Calu3 (cell line): ENCODE results near the gene SF3A1. TPM values are rescaled to one million over a fixed set of nuclear protein-coding genes. Genes with fewer than 3 reads are reported as not detected.
A peak's percentile ranks its signal among the peaks of the same experiment; 100 is the strongest.

ENCODE experiments used
- BruUV-seq: library from RNA; stranded (reverse); fragments of 400-500 nt; replicated peaks from 2 replicates; lab custom pipeline; 2021; lab: Mats Ljungman, UMichigan
- CTCF ChIA-PET: fragments of 300-600 bp; sonication (Branson Sonifier 250); formaldehyde crosslinking; loops from one replicate; lab custom pipeline; 2022; ENCODE audit warnings: antibody characterized with exemption; lab: Charles Lee
- DNase-seq: peaks from one replicate; pipeline ENCODE4 v3.0.0; 2022
- H3K27ac Mint-ChIP-seq: one replicate; pipeline ENCODE4 v1.8.0; 2022; ENCODE audit warnings: mixed read lengths; ENCODE audit not compliant: unreplicated experiment
- H3K27me3 Mint-ChIP-seq: one replicate; pipeline ENCODE4 v1.8.0; 2022; ENCODE audit warnings: mixed read lengths; ENCODE audit not compliant: unreplicated experiment
- H3K36me3 Mint-ChIP-seq: one replicate; pipeline ENCODE4 v1.8.0; 2022; ENCODE audit warnings: mild to moderate bottlenecking, moderate library complexity, mixed read lengths; ENCODE audit not compliant: insufficient read depth, unreplicated experiment
- H3K4me1 Mint-ChIP-seq: one replicate; pipeline ENCODE4 v1.8.0; 2022; ENCODE audit warnings: mild to moderate bottlenecking, low read depth, mixed read lengths; ENCODE audit not compliant: unreplicated experiment
- H3K4me3 Mint-ChIP-seq: one replicate; pipeline ENCODE4 v1.8.0; 2022; ENCODE audit warnings: mild to moderate bottlenecking, low read depth, moderate library complexity, mixed read lengths; ENCODE audit not compliant: unreplicated experiment
- H3K9me3 Mint-ChIP-seq: one replicate; pipeline ENCODE4 v1.8.0; 2022; ENCODE audit warnings: low read depth, mixed read lengths; ENCODE audit not compliant: unreplicated experiment
- CTCF ChIP-seq: fragments of 200-600 bp; IDR thresholded peaks from one replicate; pipeline ENCODE4 v1.8.0; 2022; ENCODE audit warnings: antibody characterized with exemption; ENCODE audit not compliant: unreplicated experiment
- intact Hi-C: fragments of 100-400 bp; cut with micrococcal nuclease; formaldehyde crosslinking; loops from one replicate; pipeline ENCODE4 v1.10.0; 2022; ENCODE audit not compliant: unreplicated experiment
- total RNA-seq: library from RNA; stranded (reverse); gene quantifications from 2 replicates; pipeline ENCODE4 v1.2.3, GENCODE V29; 2022

SF3A1 gene
- total RNA-seq, 1 experiment from 2014 or later: 197 TPM

- Mint-ChIP-seq H3K4me1 (peaks cover 75% of the 10 kb centered on the region), H3K27ac (no peak overlapping the region), H3K36me3 (peaks cover 13% of the 10 kb centered on the region), H3K4me3 (no peak overlapping the region), H3K27me3 (no peaks in the 10 kb centered on the region), H3K9me3 (no peaks in the 10 kb centered on the region)
- TF ChIP-seq CTCF: no peak
- intact Hi-C loops: no loop called here
- no peak for DNase-seq
- BruUV-seq: no TSS peak
- CTCF ChIA-PET: no interaction called here
These were observed 40.6 kb downstream of the SF3A1 start for GRCh38 chr22:30315962-30316576.

DNA sequence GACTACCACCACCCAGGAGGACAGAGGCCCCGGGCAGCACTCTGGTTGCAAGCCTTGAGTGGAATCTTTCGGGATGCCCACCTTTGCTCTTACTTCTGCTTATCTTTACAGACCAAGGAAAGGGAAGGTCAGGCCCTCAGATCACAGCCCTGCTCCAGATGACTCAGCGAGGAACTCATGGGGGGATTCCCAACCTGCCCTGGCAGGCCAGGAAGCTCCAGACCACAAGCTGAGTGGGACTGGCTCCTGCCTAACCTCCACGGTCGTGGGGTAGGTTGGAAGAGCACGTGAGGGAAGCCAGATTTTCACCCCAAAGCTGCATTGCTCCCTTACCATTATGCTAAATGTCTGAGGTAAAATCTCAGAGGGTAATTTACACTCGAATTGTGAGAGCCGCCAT is 41.8 kb downstream of the SF3A1 start:
- H3K36me3 Mint-ChIP-seq: peaks cover 13% of the 10 kb centered on the region
- H3K27ac Mint-ChIP-seq: no peak overlapping the region
- no TSS peak for BruUV-seq
- intact Hi-C loops: no loop called here
- no peaks in the 10 kb centered on the region for H3K27me3 Mint-ChIP-seq
- H3K4me1 Mint-ChIP-seq: peaks cover 87% of the 10 kb centered on the region
- TF ChIP-seq CTCF: no peak
- no peak for DNase-seq
- no peaks in the 10 kb centered on the region for H3K9me3 Mint-ChIP-seq
- CTCF ChIA-PET: interaction anchor here (0.7 to 1.5 kb wide), 2 partner anchors 17 to 23 kb away, joined by 4 to 6 read pairs; no protein-coding TSS in a partner anchor
- no peak overlapping the region for H3K4me3 Mint-ChIP-seq

DNA sequence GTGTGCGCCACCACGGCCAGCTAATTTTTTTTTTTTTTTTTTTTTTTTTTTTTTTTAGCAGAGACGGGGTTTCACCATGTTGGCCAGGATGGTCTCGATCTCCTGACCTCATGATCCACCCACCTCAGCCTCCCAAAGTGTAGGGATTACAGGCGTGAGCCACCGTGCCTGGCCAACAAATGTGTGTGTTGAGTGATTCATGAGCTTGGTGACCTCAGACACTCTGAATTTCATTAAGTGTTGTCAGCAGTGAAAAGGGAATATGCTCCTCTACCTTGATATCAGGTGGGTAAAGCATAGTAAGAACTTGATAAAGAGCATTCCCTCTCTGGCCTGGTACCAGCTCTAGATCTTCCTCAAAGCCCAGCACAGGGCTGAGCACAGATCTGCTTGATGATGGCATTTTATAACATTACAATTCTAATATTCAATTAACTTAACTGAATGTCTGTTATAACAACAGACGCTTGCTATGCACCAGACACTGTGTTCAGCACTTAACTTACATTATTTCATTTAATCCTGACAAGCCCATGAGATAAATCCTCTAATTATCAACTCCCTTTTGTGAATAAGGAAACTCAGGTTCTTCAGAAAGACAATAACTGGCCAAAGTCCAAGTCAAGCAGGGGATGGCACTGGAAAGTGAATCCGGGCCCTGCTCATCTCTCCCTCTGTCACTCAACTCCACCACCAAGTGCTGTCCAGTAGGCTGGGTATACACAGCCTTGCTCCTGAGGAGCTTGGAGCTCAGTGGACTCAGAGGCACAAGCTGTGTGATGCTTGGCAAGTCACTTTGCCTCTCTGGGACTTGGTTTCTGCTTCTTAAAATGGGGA is 42.9 kb downstream of the SF3A1 start:
- H3K9me3 Mint-ChIP-seq: no peaks in the 10 kb centered on the region
- DNase-seq: no peak
- TF ChIP-seq CTCF: no peak
- intact Hi-C loops: no loop called here
- H3K27ac Mint-ChIP-seq: no peak overlapping the region
- BruUV-seq: no TSS peak
- H3K36me3 Mint-ChIP-seq: peaks cover 13% of the 10 kb centered on the region
- no peaks in the 10 kb centered on the region for H3K27me3 Mint-ChIP-seq
- H3K4me1 Mint-ChIP-seq: peaks cover 79% of the 10 kb centered on the region
- CTCF ChIA-PET: interaction anchor here (0.6 to 1.5 kb wide), 4 partner anchors 15 to 147 kb away, joined by 3 to 8 read pairs (median 4); no protein-coding TSS in a partner anchor
- no peak overlapping the region for H3K4me3 Mint-ChIP-seq

DNA sequence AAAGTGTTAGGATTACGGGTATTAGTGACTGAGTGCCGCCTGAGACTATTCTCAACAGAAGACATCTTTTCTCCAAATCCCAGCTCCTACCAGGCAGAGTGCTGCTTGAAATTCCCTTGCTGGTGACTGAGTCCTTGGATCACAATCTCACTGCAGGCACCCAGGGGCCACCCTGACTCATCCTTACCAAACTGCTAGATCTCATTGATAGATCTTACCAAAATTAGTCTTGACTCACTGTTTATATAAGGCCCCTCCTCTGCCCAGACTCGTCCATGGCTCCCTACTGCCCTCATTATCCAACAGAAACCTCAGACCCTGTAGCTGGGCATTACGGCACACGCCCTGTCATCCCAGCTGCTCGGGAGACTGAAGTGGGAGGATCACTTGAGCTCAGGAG is 44.6 kb downstream of the SF3A1 start:
- H3K27me3 Mint-ChIP-seq: no peaks in the 10 kb centered on the region
- TF ChIP-seq CTCF: no peak
- H3K27ac Mint-ChIP-seq: peak overlapping the region; percentile 5
- no TSS peak for BruUV-seq
- CTCF ChIA-PET: interaction anchor here (0.9 kb wide), 1 partner anchor 14 kb away, joined by 3 read pairs; no protein-coding TSS in a partner anchor
- peaks cover 82% of the 10 kb centered on the region for H3K4me1 Mint-ChIP-seq
- H3K36me3 Mint-ChIP-seq: peaks cover 8% of the 10 kb centered on the region
- H3K4me3 Mint-ChIP-seq: no peak overlapping the region
- intact Hi-C loops: no loop called here
- no peak for DNase-seq
- no peaks in the 10 kb centered on the region for H3K9me3 Mint-ChIP-seq
